CD4-positive, alpha-beta memory T cell (primary cell): ENCODE data around the gene REXO1. TPM values are rescaled to one million over a fixed set of nuclear protein-coding genes. Genes with fewer than 3 reads are reported as not detected.

ENCODE experiments used
- CTCF ChIA-PET: fragments of 350-600 bp; sonication (Branson Sonifier 250); formaldehyde crosslinking; loops from one replicate; lab custom pipeline; 2021; ENCODE audit warnings: inconsistent platforms; ENCODE audit not compliant: partially characterized antibody; lab: Charles Lee
- POLR2A ChIA-PET: fragments of 350-600 bp; sonication (Branson Sonifier 250); formaldehyde crosslinking; loops from one replicate; lab custom pipeline; 2021; ENCODE audit not compliant: partially characterized antibody; lab: Charles Lee
- DNase-seq, 5 donors: peaks; one replicate each; pipeline versions ENCODE4 v3.0.0 to v3.0.0-alpha.2; 2020 to 2022; ENCODE audit warnings: mixed read lengths in 1 of 5
- H3K27ac ChIP-seq: one replicate; pipeline ENCODE4 v1.7.0; 2013; ENCODE audit warnings: low read depth, low read length
- H3K27me3 ChIP-seq: 2 replicates; pipeline ENCODE4 v1.7.0; 2013; ENCODE audit warnings: mild to moderate bottlenecking, low read length, moderate library complexity; ENCODE audit not compliant: insufficient read depth
- H3K36me3 ChIP-seq: 2 replicates; pipeline ENCODE4 v1.7.0; 2013; ENCODE audit warnings: mild to moderate bottlenecking, low read length, moderate library complexity; ENCODE audit not compliant: insufficient read depth
- H3K4me1 ChIP-seq: 2 replicates; pipeline ENCODE4 v1.7.0; 2013; ENCODE audit warnings: mild to moderate bottlenecking, low read length, moderate library complexity; ENCODE audit not compliant: insufficient read depth
- H3K4me3 ChIP-seq, 2 donors: one replicate each; pipeline ENCODE4 v1.7.0; 2013; ENCODE audit warnings: low read length in 2 of 2, mild to moderate bottlenecking in 1 of 2
- H3K9me3 ChIP-seq, 2 donors: one replicate each; pipeline ENCODE4 v1.7.0; 2013; ENCODE audit warnings: low read length in 2 of 2, control low read depth in 1 of 2; ENCODE audit not compliant: control insufficient read depth in 1 of 2
- H3K27ac Mint-ChIP-seq, 7 donors: one replicate each; pipeline ENCODE4 v1.8.0; 2020 to 2021; ENCODE audit warnings: mixed read lengths in 7 of 7, mild to moderate bottlenecking in 6 of 7, inconsistent platforms in 3 of 7, moderate library complexity in 3 of 7
- H3K27me3 Mint-ChIP-seq, 2 donors: one replicate each; pipeline ENCODE4 v1.8.0; 2020 to 2021; ENCODE audit warnings: mixed read lengths in 2 of 2
- H3K36me3 Mint-ChIP-seq, 2 donors: one replicate each; pipeline ENCODE4 v1.8.0; 2020 to 2021; ENCODE audit warnings: mixed read lengths in 2 of 2, inconsistent platforms in 1 of 2, mild to moderate bottlenecking in 1 of 2
- H3K4me1 Mint-ChIP-seq, 4 donors: one replicate each; pipeline ENCODE4 v1.8.0; 2020 to 2021; ENCODE audit warnings: mixed read lengths in 4 of 4, mild to moderate bottlenecking in 1 of 4
- H3K4me3 Mint-ChIP-seq, 8 donors: one replicate each; pipeline ENCODE4 v1.8.0; 2020 to 2021; ENCODE audit warnings: mixed read lengths in 8 of 8, mild to moderate bottlenecking in 7 of 8, moderate library complexity in 6 of 8, inconsistent platforms in 3 of 8
- H3K9me3 Mint-ChIP-seq, 8 donors: one replicate each; pipeline ENCODE4 v1.8.0; 2020 to 2021; ENCODE audit warnings: mixed read lengths in 8 of 8, mild to moderate bottlenecking in 5 of 8, inconsistent platforms in 3 of 8, moderate library complexity in 1 of 8
- intact Hi-C: fragments of 100-400 bp; cut with micrococcal nuclease; formaldehyde crosslinking; loops from one replicate; pipeline ENCODE4 v1.15.1; 2023
- polyA plus RNA-seq, 2 donors: library from polyadenylated mRNA; unstranded; fragments of 300-500 nt; fragmentation: Illumina TruSeq; gene quantifications; one replicate each; pipeline ENCODE4 v1.2.3, GENCODE V29; 2021
- total RNA-seq, 2 experiments: library from RNA; stranded (reverse); gene quantifications; one replicate each; pipeline ENCODE4 v1.2.3, GENCODE V29; 2021

REXO1 gene, protein sequence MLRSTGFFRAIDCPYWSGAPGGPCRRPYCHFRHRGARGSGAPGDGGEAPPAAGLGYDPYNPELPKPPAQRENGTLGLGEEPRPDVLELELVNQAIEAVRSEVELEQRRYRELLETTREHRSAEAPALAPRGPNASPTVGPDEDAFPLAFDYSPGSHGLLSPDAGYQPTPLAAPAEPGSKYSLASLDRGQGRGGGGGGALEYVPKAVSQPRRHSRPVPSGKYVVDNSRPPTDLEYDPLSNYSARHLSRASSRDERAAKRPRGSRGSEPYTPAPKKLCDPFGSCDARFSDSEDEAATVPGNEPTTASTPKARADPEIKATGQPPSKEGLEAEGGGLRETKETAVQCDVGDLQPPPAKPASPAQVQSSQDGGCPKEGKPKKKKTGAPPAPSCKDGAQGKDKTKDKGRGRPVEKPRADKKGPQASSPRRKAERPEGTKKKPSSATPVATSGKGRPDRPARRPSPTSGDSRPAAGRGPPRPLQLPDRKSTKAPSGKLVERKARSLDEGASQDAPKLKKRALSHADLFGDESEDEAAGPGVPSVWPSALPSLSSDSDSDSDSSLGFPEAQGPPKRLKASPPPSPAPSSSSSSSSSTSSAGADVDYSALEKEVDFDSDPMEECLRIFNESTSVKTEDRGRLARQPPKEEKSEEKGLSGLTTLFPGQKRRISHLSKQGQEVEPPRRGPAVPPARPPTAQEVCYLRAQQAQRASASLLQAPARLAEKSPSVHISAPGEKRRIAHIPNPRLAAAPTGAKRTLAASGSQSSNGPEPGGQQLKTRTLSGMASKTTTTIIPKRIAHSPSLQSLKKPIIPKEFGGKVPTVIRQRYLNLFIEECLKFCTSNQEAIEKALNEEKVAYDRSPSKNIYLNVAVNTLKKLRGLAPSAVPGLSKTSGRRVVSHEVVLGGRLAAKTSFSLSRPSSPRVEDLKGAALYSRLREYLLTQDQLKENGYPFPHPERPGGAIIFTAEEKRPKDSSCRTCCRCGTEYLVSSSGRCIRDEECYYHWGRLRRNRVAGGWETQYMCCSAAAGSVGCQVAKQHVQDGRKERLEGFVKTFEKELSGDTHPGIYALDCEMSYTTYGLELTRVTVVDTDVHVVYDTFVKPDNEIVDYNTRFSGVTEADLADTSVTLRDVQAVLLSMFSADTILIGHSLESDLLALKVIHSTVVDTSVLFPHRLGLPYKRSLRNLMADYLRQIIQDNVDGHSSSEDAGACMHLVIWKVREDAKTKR
- total RNA-seq (10 to 100 TPM; 57.1 to 57.3 TPM), polyA plus RNA-seq (10 to 100 TPM in 1 of 2 donors, 1 to 10 TPM in 1; 1.5 to 11.9 TPM)

DNA sequence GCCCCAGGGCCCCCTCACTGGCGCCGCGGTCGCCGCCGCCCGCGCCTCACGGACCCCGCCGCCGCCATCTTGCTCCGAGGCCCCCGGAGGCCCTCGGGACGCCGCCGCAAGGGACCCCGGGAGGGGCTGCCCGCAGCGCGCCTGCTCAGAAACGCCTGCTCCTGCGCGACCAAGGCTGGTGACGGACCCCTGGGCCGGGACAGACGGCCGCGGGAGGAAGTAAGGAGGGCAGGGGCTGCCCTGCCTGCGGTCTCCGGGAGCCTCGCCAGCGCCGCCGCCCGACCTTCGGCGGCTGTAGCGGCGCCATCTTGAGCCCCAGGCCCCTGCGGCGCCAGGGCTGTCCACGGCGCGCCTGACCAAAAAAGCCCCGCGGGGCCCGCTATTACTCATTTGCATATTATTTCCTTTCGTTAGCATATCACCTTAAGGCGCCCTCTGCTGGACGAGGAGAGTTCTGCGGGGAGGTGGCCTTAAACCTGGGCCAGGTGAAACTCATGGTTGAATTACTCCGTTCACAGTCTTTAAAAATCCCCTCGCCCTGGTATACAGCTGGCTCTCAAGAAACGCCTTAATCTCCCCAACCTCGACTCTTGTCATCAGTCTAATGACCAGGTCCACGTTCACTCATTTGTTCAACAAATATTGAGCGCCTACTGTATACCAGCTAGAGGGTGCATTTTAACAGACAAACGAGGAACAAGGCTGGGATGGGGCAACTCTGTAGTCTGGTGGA, at the start of gene REXO1:
TSS of gene REXO1 (minus strand) at position 85 of the 733 bp plus-strand sequence. CDS start 125 bp downstream, outside the sequence.
- H3K9me3 Mint-ChIP-seq: peaks cover 0 to 3% (median 0%) of the 10 kb centered on the region in 8 donors
- Histone ChIP-seq H3K4me3 (peak within 1 kb of the TSS; percentile 73 to 92), H3K27ac (peak within 1 kb of the TSS; percentile 93), H3K9me3 (no peaks in the 10 kb centered on the region), H3K27me3 (no peaks in the 10 kb centered on the region), H3K4me1 (peaks cover 75% of the 10 kb centered on the region), H3K36me3 (peaks cover 13% of the 10 kb centered on the region)
- no peaks in the 10 kb centered on the region for H3K27me3 Mint-ChIP-seq
- ChIA-PET CTCF (interaction anchor here (1.1 to 1.7 kb wide), 6 partner anchors 9 to 27 kb away, joined by 3 to 6 read pairs (median 4); no protein-coding TSS in a partner anchor), POLR2A (interaction anchor here (0.6 to 1.6 kb wide), 5 partner anchors 9 to 414 kb away, joined by 3 to 6 read pairs (median 4); no protein-coding TSS in a partner anchor)
- intact Hi-C loops: loop anchor here (1.0 to 2.0 kb wide), 4 partner anchors 14 to 57 kb away; partner anchors contain the start of genes ADAT3, ATP8B3, KLF16 and SCAMP4
- DNase-seq: peak; percentile 97 to 100 (median 98)
- peak within 1 kb of the TSS; percentile 91 to 94 (median 94) for H3K27ac Mint-ChIP-seq
- H3K4me3 Mint-ChIP-seq: peak within 1 kb of the TSS; percentile 87 to 93 (median 90)
- peaks cover 0 to 10% of the 10 kb centered on the region in 2 donors for H3K36me3 Mint-ChIP-seq
- H3K4me1 Mint-ChIP-seq: peaks cover 31 to 75% (median 50%) of the 10 kb centered on the region in 4 donors

DNA sequence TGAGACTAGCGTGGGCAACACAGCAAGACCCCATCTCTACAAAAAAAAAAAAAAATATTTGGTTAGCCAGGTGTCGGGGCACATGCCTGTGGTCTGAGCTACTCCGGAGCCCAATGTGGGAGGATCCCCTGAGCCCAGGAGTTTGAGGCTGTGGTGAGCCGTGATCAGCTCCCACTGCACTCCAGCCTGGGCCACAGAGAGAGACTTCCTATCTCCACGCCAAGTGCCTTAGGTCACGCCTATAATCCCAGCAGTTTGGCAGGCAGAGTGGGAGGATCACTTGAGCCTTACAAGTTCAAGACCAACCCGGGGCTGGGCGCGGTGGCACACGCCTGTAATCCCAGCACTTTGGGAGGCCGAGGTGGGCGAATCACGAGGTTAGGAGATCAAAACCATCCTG, 48.2 kb upstream of the REXO1 start:
- DNase-seq: peak in 1 of 5 donors; percentile 36
- POLR2A ChIA-PET: interaction anchor here (0.6 to 5.3 kb wide), 6 partner anchors 10 to 186 kb away, joined by 3 to 81 read pairs (median 9); partner anchors contain the start of genes ABHD17A, ADAT3 and SCAMP4
- Histone ChIP-seq H3K27me3 (no peaks in the 10 kb centered on the region), H3K4me3 (no peak overlapping the region), H3K9me3 (no peaks in the 10 kb centered on the region), H3K4me1 (peaks cover 40% of the 10 kb centered on the region), H3K36me3 (no peaks in the 10 kb centered on the region), H3K27ac (peak overlapping the region; percentile 9)
- Mint-ChIP-seq H3K36me3 (no peaks in the 10 kb centered on the region), H3K27ac (peak overlapping the region in 4 of 7 donors; percentile 42 to 97 (median 75)), H3K4me3 (peak overlapping the region; percentile 88 to 93 (median 90)), H3K4me1 (peaks cover 10 to 45% (median 22%) of the 10 kb centered on the region in 4 donors), H3K27me3 (no peaks in the 10 kb centered on the region), H3K9me3 (no peaks in the 10 kb centered on the region)
- CTCF ChIA-PET: interaction anchor here (2.9 to 3.3 kb wide), 2 partner anchors 12 to 32 kb away, joined by 8 to 9 read pairs; partner anchors contain the start of gene ABHD17A
- intact Hi-C loops: no loop called here

DNA sequence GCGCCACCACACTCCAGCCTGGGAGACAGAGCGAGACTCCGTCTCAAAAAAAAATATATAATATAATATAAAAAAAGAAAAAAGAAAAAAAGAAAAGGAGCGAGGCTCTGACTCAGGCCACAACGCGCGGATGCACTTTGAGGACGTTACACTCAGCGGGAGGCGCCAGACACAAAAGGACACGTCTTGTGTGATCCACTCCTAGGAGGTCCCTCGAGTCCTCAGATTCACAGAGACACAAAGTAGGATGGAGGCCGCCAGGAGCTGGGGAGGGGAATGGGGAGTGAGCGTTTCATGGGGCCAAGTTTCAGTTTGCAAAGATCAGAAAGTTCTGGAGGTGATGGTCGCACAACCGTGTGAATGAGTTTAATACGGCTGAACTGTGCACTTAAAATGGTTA, 45.5 kb upstream of the REXO1 start:
- H3K27me3 ChIP-seq: no peaks in the 10 kb centered on the region
- ChIA-PET POLR2A (interaction anchor here (1.3 kb wide), 1 partner anchor 12 kb away, joined by 6 read pairs; the partner anchor contains the start of genes ADAT3 and SCAMP4), CTCF (interaction anchor here (1.9 kb wide), 1 partner anchor 8 kb away, joined by 4 read pairs; the partner anchor contains the start of gene ABHD17A)
- DNase-seq: no peak
- no peak overlapping the region for H3K27ac ChIP-seq
- no peak overlapping the region for H3K4me3 ChIP-seq
- Mint-ChIP-seq H3K27ac (peak overlapping the region in 2 of 7 donors; percentile 62 to 75), H3K4me1 (peaks cover 13 to 50% (median 23%) of the 10 kb centered on the region in 4 donors), H3K9me3 (no peaks in the 10 kb centered on the region), H3K36me3 (no peaks in the 10 kb centered on the region), H3K27me3 (no peaks in the 10 kb centered on the region), H3K4me3 (peak overlapping the region in 5 of 8 donors; percentile 20 to 72 (median 31))
- intact Hi-C loops: no loop called here
- peaks cover 40% of the 10 kb centered on the region for H3K4me1 ChIP-seq
- H3K36me3 ChIP-seq: no peaks in the 10 kb centered on the region
- H3K9me3 ChIP-seq: no peaks in the 10 kb centered on the region

DNA sequence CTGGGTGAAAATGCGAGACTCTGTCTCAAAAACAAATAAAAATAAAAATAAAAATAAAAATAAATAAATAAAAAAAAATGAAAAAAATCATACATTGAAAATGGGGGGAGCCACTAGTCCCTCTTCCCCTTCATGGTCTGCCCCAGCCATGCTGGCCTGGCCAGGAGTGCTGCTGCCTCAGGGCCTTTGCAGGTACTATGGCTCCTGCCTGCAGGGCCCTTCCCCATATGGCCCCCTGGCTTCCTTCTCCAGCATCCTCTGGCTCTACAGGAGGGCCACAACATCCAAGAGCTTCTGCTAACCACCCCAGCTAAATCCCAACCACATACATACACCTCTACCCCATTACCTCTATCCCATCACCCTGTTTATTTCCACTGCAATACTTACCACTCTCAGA, 41.6 kb upstream of the REXO1 start:
- ChIA-PET CTCF (interaction anchor here (0.6 kb wide), 1 partner anchor 52 kb away, joined by 4 read pairs; no protein-coding TSS in a partner anchor), POLR2A (interaction anchor here (1.3 kb wide), 1 partner anchor 16 kb away, joined by 3 read pairs; no protein-coding TSS in a partner anchor)
- Mint-ChIP-seq H3K4me3 (no peak overlapping the region), H3K9me3 (no peaks in the 10 kb centered on the region), H3K36me3 (no peaks in the 10 kb centered on the region), H3K4me1 (peaks cover 1 to 16% (median 7%) of the 10 kb centered on the region in 4 donors), H3K27ac (peak overlapping the region in 4 of 7 donors; percentile 32 to 83 (median 62)), H3K27me3 (no peaks in the 10 kb centered on the region)
- H3K9me3 ChIP-seq: no peaks in the 10 kb centered on the region
- H3K27me3 ChIP-seq: no peaks in the 10 kb centered on the region
- intact Hi-C loops: no loop called here
- DNase-seq: no peak
- H3K4me1 ChIP-seq: peaks cover 11% of the 10 kb centered on the region
- no peak overlapping the region for H3K4me3 ChIP-seq
- H3K36me3 ChIP-seq: no peaks in the 10 kb centered on the region
- H3K27ac ChIP-seq: no peak overlapping the region

DNA sequence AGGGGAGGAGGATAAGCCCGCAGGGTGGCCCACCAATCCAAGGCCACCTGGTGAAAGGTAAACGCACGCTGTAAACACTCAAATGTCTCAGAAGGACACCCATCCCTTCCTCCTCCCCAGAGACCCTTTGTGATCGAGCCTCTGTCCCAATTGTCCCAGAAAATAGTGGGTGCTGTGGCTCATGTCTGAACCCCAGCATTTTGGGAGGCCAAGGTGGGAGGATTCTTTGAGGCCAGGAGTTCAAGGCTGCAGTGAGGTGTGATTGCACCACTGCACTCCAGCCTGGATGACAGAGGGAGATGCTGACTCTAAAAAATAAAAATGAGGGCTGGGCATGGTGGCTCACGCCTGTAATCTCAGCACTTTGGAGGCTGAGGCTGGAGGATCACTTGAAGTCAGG, 40.1 kb upstream of the REXO1 start:
- H3K4me3 Mint-ChIP-seq: no peak overlapping the region
- H3K36me3 Mint-ChIP-seq: peaks cover 0 to 13% of the 10 kb centered on the region in 2 donors

More for the DNA sequence above, 40.1 kb upstream of the REXO1 start:
- Histone ChIP-seq H3K9me3 (no peaks in the 10 kb centered on the region), H3K36me3 (no peaks in the 10 kb centered on the region), H3K4me3 (no peak overlapping the region), H3K27ac (no peak overlapping the region), H3K4me1 (peaks cover 13% of the 10 kb centered on the region), H3K27me3 (no peaks in the 10 kb centered on the region)
- no peaks in the 10 kb centered on the region for H3K27me3 Mint-ChIP-seq
- intact Hi-C loops: no loop called here
- CTCF ChIA-PET: no interaction called here
- H3K4me1 Mint-ChIP-seq: peaks cover 6 to 22% (median 17%) of the 10 kb centered on the region in 4 donors
- no peak for DNase-seq
- no peaks in the 10 kb centered on the region for H3K9me3 Mint-ChIP-seq
- H3K27ac Mint-ChIP-seq: no peak overlapping the region
- POLR2A ChIA-PET: interaction anchor here (7.8 kb wide), 1 partner anchor 10 kb away, joined by 81 read pairs; no protein-coding TSS in a partner anchor
